H9 (cell line): ENCODE measurements around the gene DOCK10. TPM values are rescaled to one million over a fixed set of nuclear protein-coding genes. Genes with fewer than 3 reads are reported as not detected.

ENCODE experiments used
- DNase-seq: peaks from one replicate; pipeline ENCODE4 v3.0.0-alpha.2; 2017
- H2AFZ ChIP-seq: one replicate; pipeline ENCODE4 v1.6.1; 2013; ENCODE audit warnings: mild to moderate bottlenecking, low read length, control low read depth, moderate library complexity
- H2AK5ac ChIP-seq: 2 replicates; pipeline ENCODE4 v1.6.1; 2013; ENCODE audit warnings: low read length, control low read depth, mixed read lengths; ENCODE audit not compliant: insufficient read length
- H2BK120ac ChIP-seq: one replicate; pipeline ENCODE4 v1.6.1; 2013; ENCODE audit warnings: low read depth, mild to moderate bottlenecking, low read length, control low read depth, inconsistent platforms; ENCODE audit not compliant: poor library complexity, severe bottlenecking
- H2BK12ac ChIP-seq: 2 replicates; pipeline ENCODE4 v1.6.1; 2013; ENCODE audit warnings: low read length, control low read depth, mixed read lengths, low read depth; ENCODE audit not compliant: insufficient read length
- H2BK15ac ChIP-seq: 2 replicates; pipeline ENCODE4 v1.6.1; 2013; ENCODE audit warnings: low read depth, low read length, control low read depth
- H2BK20ac ChIP-seq: one replicate; pipeline ENCODE4 v1.6.1; 2013; ENCODE audit warnings: low read depth, mild to moderate bottlenecking, low read length, control low read depth, inconsistent platforms; ENCODE audit not compliant: poor library complexity, severe bottlenecking
- H2BK5ac ChIP-seq: 2 replicates; pipeline ENCODE4 v1.6.1; 2013; ENCODE audit warnings: low read length, control low read depth, mixed read lengths; ENCODE audit not compliant: insufficient read length
- H3K14ac ChIP-seq: 2 replicates; pipeline ENCODE4 v1.6.1; 2013; ENCODE audit warnings: low read length, control low read depth; ENCODE audit not compliant: insufficient read depth
- H3K18ac ChIP-seq: 2 replicates; pipeline ENCODE4 v1.6.1; 2013; ENCODE audit warnings: low read depth, mild to moderate bottlenecking, mixed read lengths, low read length, control low read depth; ENCODE audit not compliant: insufficient read length
- H3K23ac ChIP-seq: 2 replicates; pipeline ENCODE4 v1.6.1; 2013; ENCODE audit warnings: low read length, control low read depth, mixed read lengths, low read depth; ENCODE audit not compliant: insufficient read length
- H3K23me2 ChIP-seq: 2 replicates; pipeline ENCODE4 v1.6.1; 2013; ENCODE audit warnings: low read depth, mild to moderate bottlenecking, mixed read lengths, low read length, control low read depth; ENCODE audit not compliant: insufficient read length, poor library complexity, severe bottlenecking
- H3K27ac ChIP-seq: 2 replicates; pipeline ENCODE4 v1.5.1; 2013; ENCODE audit warnings: low read length, control low read depth, mixed read lengths, low read depth; ENCODE audit not compliant: insufficient read length
- H3K27me3 ChIP-seq: 2 replicates; pipeline ENCODE4 v1.6.1; 2013; ENCODE audit warnings: low read length, control low read depth, inconsistent platforms; ENCODE audit not compliant: insufficient read depth
- H3K4ac ChIP-seq: 2 replicates; pipeline ENCODE4 v1.6.1; 2013; ENCODE audit warnings: low read depth, mild to moderate bottlenecking, control low read depth, inconsistent platforms, low read length, moderate library complexity
- H3K4me1 ChIP-seq: 2 replicates; pipeline ENCODE4 v1.6.1; 2013; ENCODE audit warnings: low read length, control low read depth, inconsistent platforms; ENCODE audit not compliant: insufficient read depth
- H3K4me2 ChIP-seq: 2 replicates; pipeline ENCODE4 v1.6.1; 2013; ENCODE audit warnings: low read length, control low read depth, mixed read lengths; ENCODE audit not compliant: insufficient read length, insufficient read depth
- H3K56ac ChIP-seq: 2 replicates; pipeline ENCODE4 v1.6.1; 2013; ENCODE audit warnings: low read depth, mild to moderate bottlenecking, mixed read lengths, low read length, control low read depth; ENCODE audit not compliant: insufficient read length
- H3K79me1 ChIP-seq: 2 replicates; pipeline ENCODE4 v1.6.1; 2013; ENCODE audit warnings: low read depth, mild to moderate bottlenecking, moderate library complexity, low read length, control low read depth, inconsistent platforms; ENCODE audit not compliant: insufficient read depth, poor library complexity, severe bottlenecking
- H3K79me2 ChIP-seq: 2 replicates; pipeline ENCODE4 v1.6.1; 2013; ENCODE audit warnings: low read length, control low read depth, inconsistent platforms; ENCODE audit not compliant: insufficient read depth
- H3K9ac ChIP-seq: 2 replicates; pipeline ENCODE4 v1.6.1; 2013; ENCODE audit warnings: low read length, control low read depth, mixed read lengths; ENCODE audit not compliant: insufficient read length; ENCODE audit errors: extremely low read depth
- H3K9me3 ChIP-seq: one replicate; pipeline ENCODE4 v1.6.1; 2013; ENCODE audit warnings: low read depth, low read length, inconsistent platforms; ENCODE audit not compliant: control insufficient read depth
- H3T11ph ChIP-seq: one replicate; pipeline ENCODE4 v1.6.1; 2013; ENCODE audit warnings: mild to moderate bottlenecking, low read length, control low read depth, inconsistent platforms
- H4K20me1 ChIP-seq: one replicate; pipeline ENCODE4 v1.6.1; 2013; ENCODE audit not compliant: control insufficient read depth, insufficient read length, insufficient read depth
- H4K5ac ChIP-seq: 2 replicates; pipeline ENCODE4 v1.6.1; 2013; ENCODE audit warnings: low read depth, mild to moderate bottlenecking, mixed read lengths, low read length, control low read depth; ENCODE audit not compliant: insufficient read length
- H4K8ac ChIP-seq: replicated peaks from 2 replicates; pipeline ENCODE4 v1.6.1; 2013; ENCODE audit warnings: low read length, control low read depth, mixed read lengths, low read depth; ENCODE audit not compliant: insufficient read length
- H4K91ac ChIP-seq: 2 replicates; pipeline ENCODE4 v1.6.1; 2013; ENCODE audit warnings: low read depth, mild to moderate bottlenecking, moderate library complexity, mixed read lengths, low read length, control low read depth; ENCODE audit not compliant: insufficient read length
- H3K27ac Mint-ChIP-seq, 3 experiments: 2 replicates in 2 of 3; 3 replicates in 1 of 3; pipeline ENCODE4 v1.8.0; 2020 to 2021; ENCODE audit warnings: mixed read lengths in 3 of 3, mild to moderate bottlenecking in 1 of 3, moderate library complexity in 1 of 3
- H3K27me3 Mint-ChIP-seq: 2 replicates; pipeline ENCODE4 v1.8.0; 2021; ENCODE audit warnings: low read depth, mild to moderate bottlenecking, moderate library complexity, mixed read lengths
- H3K36me3 Mint-ChIP-seq, 3 experiments: 2 replicates in 2 of 3; 3 replicates in 1 of 3; pipeline ENCODE4 v1.8.0; 2020 to 2021; ENCODE audit warnings: low read depth in 3 of 3, mixed read lengths in 3 of 3; ENCODE audit not compliant: insufficient read depth in 1 of 3
- H3K4me1 Mint-ChIP-seq, 2 experiments: 2 replicates each; pipeline ENCODE4 v1.8.0; 2020; ENCODE audit warnings: mixed read lengths in 2 of 2
- H3K4me3 Mint-ChIP-seq, 2 experiments: 2 replicates in 1 of 2; 3 replicates in 1 of 2; pipeline ENCODE4 v1.8.0; 2020 to 2021; ENCODE audit warnings: mild to moderate bottlenecking in 2 of 2, mixed read lengths in 2 of 2, moderate library complexity in 1 of 2
- H3K9me3 Mint-ChIP-seq, 2 experiments: 2 replicates in 1 of 2; 3 replicates in 1 of 2; pipeline ENCODE4 v1.8.0; 2020; ENCODE audit warnings: mild to moderate bottlenecking in 2 of 2, mixed read lengths in 2 of 2, moderate library complexity in 1 of 2
- WGBS: extraction: QIAGEN DNeasy Blood & Tissue Kit; methylation state at CpG from one replicate; pipeline ENCODE4 v1.1.7; 2013; ENCODE audit warnings: missing lambda C conversion rate, low lambda C conversion rate, mixed read lengths; ENCODE audit not compliant: insufficient read length; ENCODE audit errors: extremely low coverage; 5-methylcytosine and 5-hydroxymethylcytosine counted together
- total RNA-seq: library from RNA; stranded (reverse); gene quantifications from 2 replicates; pipeline ENCODE4 v1.2.1, GENCODE V29; 2021
- TF ChIP-seq, protein P1 (sequence below): fragments of 200-600 bp; sonication (generic); conservative IDR thresholded peaks from 3 replicates; pipeline ENCODE4 v1.8.0; 2021; ENCODE audit warnings: antibody characterized with exemption, mild to moderate bottlenecking

Gene DOCK10
- total RNA-seq, 1 experiment from 2014 or later, result 0.79 TPM

GRCh38 chr2:224729435-224729834 lies 312.8 kb downstream of the DOCK10 start:
- no peak overlapping the region for H3K56ac ChIP-seq

More at GRCh38 chr2:224729435-224729834, 312.8 kb downstream of the DOCK10 start:
- TF ChIP-seq, protein P1, sequence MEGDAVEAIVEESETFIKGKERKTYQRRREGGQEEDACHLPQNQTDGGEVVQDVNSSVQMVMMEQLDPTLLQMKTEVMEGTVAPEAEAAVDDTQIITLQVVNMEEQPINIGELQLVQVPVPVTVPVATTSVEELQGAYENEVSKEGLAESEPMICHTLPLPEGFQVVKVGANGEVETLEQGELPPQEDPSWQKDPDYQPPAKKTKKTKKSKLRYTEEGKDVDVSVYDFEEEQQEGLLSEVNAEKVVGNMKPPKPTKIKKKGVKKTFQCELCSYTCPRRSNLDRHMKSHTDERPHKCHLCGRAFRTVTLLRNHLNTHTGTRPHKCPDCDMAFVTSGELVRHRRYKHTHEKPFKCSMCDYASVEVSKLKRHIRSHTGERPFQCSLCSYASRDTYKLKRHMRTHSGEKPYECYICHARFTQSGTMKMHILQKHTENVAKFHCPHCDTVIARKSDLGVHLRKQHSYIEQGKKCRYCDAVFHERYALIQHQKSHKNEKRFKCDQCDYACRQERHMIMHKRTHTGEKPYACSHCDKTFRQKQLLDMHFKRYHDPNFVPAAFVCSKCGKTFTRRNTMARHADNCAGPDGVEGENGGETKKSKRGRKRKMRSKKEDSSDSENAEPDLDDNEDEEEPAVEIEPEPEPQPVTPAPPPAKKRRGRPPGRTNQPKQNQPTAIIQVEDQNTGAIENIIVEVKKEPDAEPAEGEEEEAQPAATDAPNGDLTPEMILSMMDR, result no peak
- Histone ChIP-seq H4K8ac (no peak overlapping the region), H2BK15ac (no peak overlapping the region), H3K79me1 (no peaks in the 10 kb centered on the region), H3K23me2 (no peaks in the 10 kb centered on the region), H3K9me3 (no peaks in the 10 kb centered on the region), H2AFZ (no peak overlapping the region), H3K4me1 (no peaks in the 10 kb centered on the region), H2BK5ac (no peak overlapping the region), H2BK120ac (no peak overlapping the region), H3K9ac (no peak overlapping the region), H3K14ac (no peak overlapping the region), H3K27me3 (no peaks in the 10 kb centered on the region), H4K5ac (no peak overlapping the region), H2BK20ac (no peak overlapping the region), H3K4ac (no peak overlapping the region), H2BK12ac (no peak overlapping the region), H3K4me2 (no peak overlapping the region), H4K91ac (no peak overlapping the region), H3K23ac (no peak overlapping the region), H2AK5ac (no peak overlapping the region), H4K20me1 (no peaks in the 10 kb centered on the region), H3T11ph (no peak overlapping the region), H3K79me2 (no peaks in the 10 kb centered on the region), H3K18ac (no peak overlapping the region), H3K27ac (no peak overlapping the region)
- Mint-ChIP-seq H3K9me3 (peaks cover 10 to 13% of the 10 kb centered on the region in 2 experiments; a peak in 4 of 5 replicates), H3K4me1 (no peaks in the 10 kb centered on the region), H3K4me3 (no peak overlapping the region), H3K27me3 (no peaks in the 10 kb centered on the region), H3K36me3 (no peaks in the 10 kb centered on the region; a peak in 1 of 7 replicates), H3K27ac (no peak overlapping the region)
- no peak for DNase-seq
- WGBS, result no CpG with 5 or more reads among the region's 1 CpG
